ENCODE data around the gene SLC41A2.

GRCh38 chr12:104957719-104958000 is 430 bp downstream of the SLC41A2 start:
- no peak for TF ChIP-seq CTCF (conservative IDR thresholded peaks at IDR 0.05 in 1 of 2, IDR thresholded peaks at IDR 0.05 in 1 of 2; ENCODE audit: low read depth in 1 of 2, low read length in 2 of 2)
- no peak for TF ChIP-seq EZH2 (IDR thresholded peaks at IDR 0.05; ENCODE audit: low read length, missing control alignments)
